Thyroid gland (tissue), 4 donors: Measurements from ENCODE around the gene DKK3. TPM values are rescaled to one million over a fixed set of nuclear protein-coding genes. Genes with fewer than 3 reads are reported as not detected.

Experiments
- DNase-seq, 2 donors: peaks; one replicate each; pipeline ENCODE4 v3.0.0-alpha.2; 2019
- H3K27ac ChIP-seq, 3 donors: fragments of 200-600 bp; sonication (generic); 1 replicate in 2 of 3; 2 replicates in 1 of 3; pipeline ENCODE4 v1.5.1; 2016 to 2019; ENCODE audit warnings: mild to moderate bottlenecking in 1 of 3, moderate library complexity in 1 of 3
- H3K27me3 ChIP-seq: fragments of 200-600 bp; sonication (generic); one replicate; pipeline ENCODE4 v1.5.1; 2019
- H3K36me3 ChIP-seq, 2 donors: fragments of 200-600 bp; sonication (generic); one replicate each; pipeline ENCODE4 v1.5.1; 2016 to 2019
- H3K4me1 ChIP-seq, 2 donors: fragments of 200-600 bp; sonication (generic); one replicate each; pipeline ENCODE4 v1.5.1; 2017 to 2019
- H3K4me3 ChIP-seq, 3 donors: fragments of 200-600 bp; sonication (generic); replicated peaks in 1 of 3; 1 replicate in 2 of 3; 2 replicates in 1 of 3; pipeline ENCODE4 v1.5.1; 2016; ENCODE audit warnings: mild to moderate bottlenecking in 1 of 3
- H3K9me3 ChIP-seq: fragments of 200-600 bp; sonication (generic); one replicate; pipeline ENCODE4 v1.5.1; 2017
- POLR2A ChIP-seq, 2 donors: fragments of 450-650 bp; IDR thresholded peaks; one replicate each; pipeline ENCODE4 v1.6.1; 2017; ENCODE audit warnings: antibody characterized with exemption in 2 of 2, mild to moderate bottlenecking in 2 of 2, moderate library complexity in 1 of 2
- WGBS, 2 donors: methylation state at CpG; one replicate each; pipeline ENCODE4 v1.1.5; 2017; 5-methylcytosine and 5-hydroxymethylcytosine counted together
- intact Hi-C: fragments of 100-400 bp; cut with DNase I; formaldehyde crosslinking; loops from one replicate; pipeline ENCODE4 v1.15.1; 2023
- total RNA-seq, 4 donors: library from RNA; depleted of rRNA; stranded (reverse); fragments of >200 nt; gene quantifications; one replicate each; pipeline ENCODE4 v1.2.3, GENCODE V29; 2016
- TF ChIP-seq, protein P1 (sequence below), 6 experiments: fragments of 200-600 bp in 3 of 6; fragments of 450-650 bp in 3 of 6; sonication (generic) in 3 of 6; IDR thresholded peaks; one replicate each; pipeline ENCODE4 v1.5.1; 2016 to 2019; ENCODE audit warnings: antibody characterized with exemption in 6 of 6, mild to moderate bottlenecking in 2 of 6, inconsistent platforms in 1 of 6, moderate library complexity in 1 of 6

DKK3 gene
- total RNA-seq, 4 donors from 2014 or later, result 15.1 to 72.0 (median 27.3) TPM

DNA sequence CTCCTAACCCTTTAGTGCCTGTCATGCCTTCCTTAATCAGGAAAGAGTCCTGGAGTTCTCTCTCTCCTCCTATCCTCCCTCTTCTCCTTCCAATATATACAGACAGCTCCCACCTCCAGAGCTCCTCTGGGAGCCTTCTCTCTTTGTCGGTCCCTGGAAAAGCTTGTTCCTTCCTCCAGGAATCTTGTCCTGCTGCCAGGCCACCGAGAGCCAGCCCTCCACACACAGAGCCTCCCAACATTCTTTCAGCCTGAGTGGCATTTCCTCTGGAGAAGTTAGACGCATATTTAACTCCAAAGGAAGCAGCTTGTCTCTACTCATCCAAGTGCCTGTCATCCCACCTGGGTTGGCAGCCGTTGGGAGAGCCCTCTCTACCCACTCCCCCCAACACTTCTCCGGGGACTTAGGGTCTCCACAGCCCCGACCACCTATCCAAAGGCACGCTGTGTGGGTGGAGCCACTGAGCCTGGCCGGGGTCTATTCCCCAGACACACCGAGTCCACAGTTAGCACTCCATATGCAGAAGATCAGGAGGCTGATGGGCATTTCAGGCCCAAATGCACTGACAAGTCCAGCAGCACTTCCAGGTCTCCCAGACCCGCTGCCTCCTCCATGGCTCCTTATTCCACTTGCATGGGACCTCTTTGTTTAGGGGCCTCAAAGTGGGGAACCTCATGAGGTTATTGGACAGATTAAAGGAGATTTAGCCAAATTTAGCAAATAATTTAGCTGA is 31.1 kb downstream of the DKK3 start:
- Histone ChIP-seq H3K27me3 (no peaks in the 10 kb centered on the region), H3K27ac (peak overlapping the region in 2 of 3 donors; percentile 36 to 66), H3K4me3 (no peak overlapping the region), H3K36me3 (no peaks in the 10 kb centered on the region), H3K9me3 (no peaks in the 10 kb centered on the region), H3K4me1 (peaks cover 9 to 57% of the 10 kb centered on the region in 2 donors)
- WGBS, 2 donors, result 33 to 45% methylated on average over 10 of the region's 10 CpGs
- TF ChIP-seq, protein P1, sequence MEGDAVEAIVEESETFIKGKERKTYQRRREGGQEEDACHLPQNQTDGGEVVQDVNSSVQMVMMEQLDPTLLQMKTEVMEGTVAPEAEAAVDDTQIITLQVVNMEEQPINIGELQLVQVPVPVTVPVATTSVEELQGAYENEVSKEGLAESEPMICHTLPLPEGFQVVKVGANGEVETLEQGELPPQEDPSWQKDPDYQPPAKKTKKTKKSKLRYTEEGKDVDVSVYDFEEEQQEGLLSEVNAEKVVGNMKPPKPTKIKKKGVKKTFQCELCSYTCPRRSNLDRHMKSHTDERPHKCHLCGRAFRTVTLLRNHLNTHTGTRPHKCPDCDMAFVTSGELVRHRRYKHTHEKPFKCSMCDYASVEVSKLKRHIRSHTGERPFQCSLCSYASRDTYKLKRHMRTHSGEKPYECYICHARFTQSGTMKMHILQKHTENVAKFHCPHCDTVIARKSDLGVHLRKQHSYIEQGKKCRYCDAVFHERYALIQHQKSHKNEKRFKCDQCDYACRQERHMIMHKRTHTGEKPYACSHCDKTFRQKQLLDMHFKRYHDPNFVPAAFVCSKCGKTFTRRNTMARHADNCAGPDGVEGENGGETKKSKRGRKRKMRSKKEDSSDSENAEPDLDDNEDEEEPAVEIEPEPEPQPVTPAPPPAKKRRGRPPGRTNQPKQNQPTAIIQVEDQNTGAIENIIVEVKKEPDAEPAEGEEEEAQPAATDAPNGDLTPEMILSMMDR (IDR thresholded peaks at IDR 0.05), result no peak
- TF ChIP-seq POLR2A (IDR thresholded peaks at IDR 0.05), result no peak
- DNase-seq, result peak; percentile 35 to 43
- intact Hi-C loops, result no loop called here

DNA sequence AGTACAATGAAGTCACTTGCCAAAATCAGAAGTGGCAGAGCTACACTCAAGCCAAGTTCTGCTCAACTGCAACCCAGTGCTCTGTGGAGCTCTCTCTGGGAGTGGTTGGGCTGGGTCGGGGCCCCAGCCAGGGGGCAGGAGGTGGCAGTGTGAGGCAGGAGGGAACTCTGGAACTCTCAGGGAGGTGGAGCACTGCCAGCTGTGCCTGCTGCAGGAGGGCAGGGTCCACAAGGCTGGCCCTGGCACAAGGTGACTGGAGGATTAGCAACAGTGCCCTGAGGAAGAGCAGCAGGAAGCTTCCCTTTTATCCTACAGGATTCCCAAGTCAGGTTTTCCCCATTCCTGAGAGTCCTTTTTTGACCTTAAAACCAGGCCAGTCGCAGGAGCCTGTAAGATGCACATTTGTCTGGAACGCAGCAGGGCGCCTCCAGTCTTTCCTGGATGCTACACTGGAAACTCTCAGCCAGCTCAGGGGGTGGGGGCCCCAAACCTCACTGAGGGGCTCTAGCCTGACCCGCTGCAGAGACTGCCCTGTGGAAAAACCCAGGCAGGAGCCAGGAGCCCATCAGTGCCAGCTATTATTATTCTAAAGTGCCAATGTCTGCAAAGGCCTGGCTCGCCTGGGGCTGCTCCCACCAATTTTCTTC is 31.8 kb downstream of the DKK3 start:
- intact Hi-C loops, result no loop called here
- H3K4me1 ChIP-seq, result peaks cover 9 to 59% of the 10 kb centered on the region in 2 donors
- H3K9me3 ChIP-seq, result no peaks in the 10 kb centered on the region
- H3K27ac ChIP-seq, result peak overlapping the region in 1 of 3 donors; percentile 36
- no peak overlapping the region for H3K4me3 ChIP-seq
- 68 to 73% methylated on average over 6 of the region's 6 CpGs for WGBS, 2 donors
- no peak for TF ChIP-seq POLR2A (IDR thresholded peaks at IDR 0.05)
- TF ChIP-seq, protein P1 (IDR thresholded peaks at IDR 0.05), result no peak
- no peaks in the 10 kb centered on the region for H3K27me3 ChIP-seq
- no peaks in the 10 kb centered on the region for H3K36me3 ChIP-seq
- no peak for DNase-seq

DNA sequence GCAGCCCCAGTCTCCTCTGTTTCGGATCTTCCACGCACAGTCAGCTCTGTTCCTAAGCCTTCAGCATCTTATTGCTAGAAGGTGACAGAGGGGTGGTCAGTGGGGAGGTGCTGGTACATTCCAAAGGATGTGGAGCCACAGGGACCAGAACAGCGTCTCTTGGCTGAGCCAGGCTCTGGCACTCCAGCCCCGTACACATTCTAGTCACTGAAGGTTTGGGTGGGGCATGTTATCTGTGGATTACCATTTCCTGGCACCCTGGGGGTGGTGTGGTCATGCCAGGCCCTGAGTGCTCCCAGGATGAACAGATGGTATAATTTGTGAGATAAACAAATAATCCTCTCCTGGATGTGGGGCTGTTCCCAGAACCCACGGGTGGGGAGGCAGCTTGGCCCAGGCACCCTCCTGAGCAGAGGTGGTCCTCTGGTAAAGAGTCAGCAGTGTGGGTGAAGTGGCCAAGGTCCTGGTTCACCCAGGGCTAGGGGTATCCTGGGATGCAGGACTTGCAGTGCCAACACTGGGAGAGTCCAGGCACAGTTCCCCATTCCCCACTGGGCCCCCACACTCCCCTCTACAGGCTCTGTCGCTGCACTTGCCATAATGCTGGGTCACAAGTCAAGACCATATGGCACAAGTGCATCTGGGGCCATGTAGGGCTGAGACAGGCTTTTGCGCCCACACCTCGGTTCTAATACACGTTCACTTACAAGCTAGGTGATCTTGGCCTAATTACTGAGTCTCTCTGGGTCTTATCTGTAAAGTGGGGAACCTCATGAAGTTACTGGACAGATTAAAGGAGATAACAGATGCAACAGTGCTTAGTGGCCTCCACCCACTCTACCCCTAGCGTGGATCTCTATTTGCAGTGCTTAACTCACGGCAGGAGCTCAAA is 33.0 kb downstream of the DKK3 start:
- intact Hi-C loops, result no loop called here
- no peak overlapping the region for H3K27ac ChIP-seq
- no peak for DNase-seq
- H3K4me1 ChIP-seq, result peaks cover 12 to 59% of the 10 kb centered on the region in 2 donors
- 87 to 96% methylated on average over 10 to 11 of the region's 11 CpGs for WGBS, 2 donors
- no peak overlapping the region for H3K4me3 ChIP-seq
- no peaks in the 10 kb centered on the region for H3K36me3 ChIP-seq
- H3K27me3 ChIP-seq, result no peaks in the 10 kb centered on the region
- H3K9me3 ChIP-seq, result no peaks in the 10 kb centered on the region
- TF ChIP-seq, protein P1 (IDR thresholded peaks at IDR 0.05), result no peak
- no peak for TF ChIP-seq POLR2A (IDR thresholded peaks at IDR 0.05)

DNA sequence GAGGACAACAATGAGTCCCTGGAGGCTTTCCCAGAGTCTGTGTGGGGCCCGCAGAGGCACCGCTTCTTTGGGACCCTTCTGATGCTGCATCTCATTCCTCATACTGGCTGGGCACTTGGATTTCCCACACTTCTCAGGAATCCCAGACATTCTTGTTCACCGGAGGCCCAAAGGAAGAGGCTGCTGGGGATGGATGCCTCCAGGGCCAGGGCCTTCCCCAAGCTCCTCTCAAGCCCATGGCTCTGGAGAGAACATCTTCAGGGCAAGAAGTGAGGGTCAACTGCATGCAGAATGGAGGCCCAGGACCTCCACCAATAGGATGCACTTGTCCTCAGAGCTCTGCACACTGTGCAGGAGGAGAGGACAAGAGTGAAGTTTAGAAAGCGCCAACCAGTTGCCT is 34.6 kb downstream of the DKK3 start:
- TF ChIP-seq POLR2A (IDR thresholded peaks at IDR 0.05), result no peak
- TF ChIP-seq, protein P1 (IDR thresholded peaks at IDR 0.05), result no peak
- H3K36me3 ChIP-seq, result no peaks in the 10 kb centered on the region
- no peaks in the 10 kb centered on the region for H3K27me3 ChIP-seq
- intact Hi-C loops, result no loop called here
- WGBS, 2 donors, result 77 to 81% methylated on average over 2 to 4 of the region's 4 CpGs
- no peak for DNase-seq
- no peak overlapping the region for H3K4me3 ChIP-seq
- no peaks in the 10 kb centered on the region for H3K9me3 ChIP-seq
- H3K4me1 ChIP-seq, result peaks cover 12 to 52% of the 10 kb centered on the region in 2 donors
- peak overlapping the region in 2 of 3 donors; percentile 41 to 50 for H3K27ac ChIP-seq
